DMS53 treated with DMSO at 0.1 percent for 48 hours (cell line): ENCODE measurements around the gene ARID4A.
"Not testable (repeated sequence)": the region's sequence is repeated elsewhere in the genome, so short reads cannot be mapped to it uniquely, and the experiment has no call there.

Source experiments
- DNase-seq: peaks from one replicate; lab custom pipeline; 2025; ENCODE audit not compliant: unreplicated experiment; lab: John Stamatoyannopoulos, UW

Gene ARID4A

DNA sequence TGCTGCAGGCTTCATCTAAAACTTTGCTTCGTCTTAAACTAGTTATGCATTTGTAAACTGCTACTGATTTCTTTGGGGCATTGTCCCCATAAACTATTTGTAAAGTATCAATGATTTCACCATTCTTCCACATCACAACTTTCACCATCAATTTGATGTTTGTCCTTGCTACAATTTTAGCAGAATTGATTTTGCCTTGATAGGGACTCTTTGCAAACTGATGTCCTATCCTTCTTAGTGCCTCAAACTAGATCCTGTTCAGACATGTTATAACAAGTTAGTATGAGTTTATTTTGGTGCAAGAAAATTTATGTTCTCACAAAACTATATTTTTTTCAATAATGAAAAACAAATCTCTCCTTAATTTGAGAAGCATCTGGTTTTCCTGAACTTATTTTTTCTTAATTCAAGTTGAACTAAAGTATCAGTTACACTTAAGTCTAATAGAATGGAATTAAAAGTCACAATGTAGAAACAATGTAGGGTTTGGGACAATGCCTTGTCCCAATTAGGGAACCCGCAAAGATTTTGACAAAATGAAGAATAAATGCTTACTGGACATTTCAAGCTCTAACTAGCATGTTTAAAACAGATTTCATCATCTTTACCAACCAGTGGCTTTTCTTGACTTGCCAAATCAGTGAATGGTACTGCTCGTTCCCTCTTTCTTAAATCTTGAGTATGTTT, 10.1 kb upstream of the ARID4A start:
- no peak for DNase-seq

GRCh38 chr14:58291646-58292045, 6.7 kb upstream of the ARID4A start:
- no peak for DNase-seq

- DNase-seq, result no peak
Measured at GRCh38 chr14:58292187-58292586, 6.2 kb upstream of the ARID4A start.

DNA sequence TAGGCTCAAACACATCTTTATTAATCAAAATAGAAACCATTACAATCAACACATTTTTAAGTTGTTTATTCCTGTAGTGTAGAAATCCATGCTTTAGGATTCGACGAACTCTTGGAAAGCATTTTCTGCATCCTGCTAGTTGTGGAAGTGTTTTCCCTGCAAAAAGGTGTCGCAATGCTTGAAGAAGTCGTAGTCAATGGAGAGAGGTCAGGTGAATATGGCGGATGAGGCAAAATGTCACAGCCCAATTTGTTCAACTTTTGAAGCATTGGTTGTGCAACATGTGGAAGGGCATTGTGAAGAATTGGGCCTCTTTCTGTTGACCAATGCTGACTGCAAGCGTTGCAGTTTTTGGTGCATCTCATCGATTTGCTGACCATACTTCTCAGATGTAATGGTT, 4.2 kb upstream of the ARID4A start:
- DNase-seq, result no peak

DNA sequence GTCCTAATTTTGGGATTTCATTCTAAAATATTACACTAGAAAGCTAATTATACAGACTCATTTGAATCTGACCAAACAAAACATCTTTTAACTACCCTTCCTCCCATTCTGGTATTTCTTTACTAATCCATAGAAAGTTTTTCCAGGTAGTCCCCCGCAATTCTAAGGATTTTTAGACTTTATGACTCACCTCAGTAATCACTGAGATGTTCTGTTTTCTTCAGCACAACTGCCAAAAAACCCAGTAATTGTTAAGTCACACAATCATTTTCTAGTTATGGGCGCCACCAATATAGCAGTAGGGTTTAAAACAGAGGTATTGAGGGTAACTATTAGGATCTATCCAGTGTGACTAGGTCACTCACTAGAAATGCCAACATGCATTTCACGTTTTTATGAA, 1.6 kb upstream of the ARID4A start:
- DNase-seq, result no peak

- DNase-seq, result no peak
Measured at GRCh38 chr14:58297412-58297761, 968 bp upstream of the ARID4A start.

GRCh38 chr14:58297762-58298476, 436 bp upstream of the ARID4A start:
- DNase-seq, result peak; percentile 98

DNA sequence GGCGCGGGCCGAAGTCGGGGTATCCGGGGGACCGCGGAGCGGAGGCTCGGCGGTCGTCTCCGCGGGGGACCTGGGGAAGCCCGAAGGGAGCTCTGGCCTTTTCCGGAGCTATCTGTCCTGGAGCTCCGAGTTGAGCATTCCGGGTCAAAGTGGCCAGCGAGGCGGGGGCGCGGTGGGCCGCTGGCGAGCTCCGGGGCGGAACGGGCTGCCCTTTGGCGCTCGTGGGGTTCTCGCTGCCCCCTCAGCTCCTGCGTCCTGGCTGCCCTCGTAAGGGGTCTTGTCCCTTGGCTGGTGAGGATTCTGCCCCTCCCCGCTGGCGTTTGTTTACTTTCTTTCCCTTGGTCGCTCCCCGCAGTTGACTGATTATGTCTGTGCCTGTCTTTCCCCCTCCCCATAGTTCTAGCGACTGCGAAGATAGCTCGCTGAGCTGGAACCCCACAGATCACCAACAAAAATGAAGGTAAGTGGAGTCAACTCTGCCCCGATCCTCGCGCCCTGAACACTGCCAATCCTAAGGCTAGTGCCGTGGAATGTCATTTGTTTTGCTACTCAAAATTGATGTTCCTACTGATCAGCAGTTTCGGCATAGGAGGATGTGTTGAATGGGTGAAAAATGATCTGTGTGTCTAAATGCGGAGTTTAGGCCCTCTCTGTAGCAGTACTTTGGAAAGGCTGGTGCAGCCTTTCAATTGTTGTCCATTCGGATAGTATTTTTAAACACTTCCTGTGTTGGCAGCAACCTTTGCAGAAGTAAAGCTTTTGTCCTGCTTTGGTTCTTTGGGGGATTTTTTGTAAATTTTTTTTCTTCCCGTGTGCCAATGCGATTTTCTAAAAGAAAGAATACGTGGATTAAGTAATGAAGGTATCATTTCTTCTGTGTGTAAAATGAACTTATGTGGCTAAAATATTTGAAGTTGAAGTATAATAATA, 1.3 kb downstream of the ARID4A start:
- no peak for DNase-seq

DNA sequence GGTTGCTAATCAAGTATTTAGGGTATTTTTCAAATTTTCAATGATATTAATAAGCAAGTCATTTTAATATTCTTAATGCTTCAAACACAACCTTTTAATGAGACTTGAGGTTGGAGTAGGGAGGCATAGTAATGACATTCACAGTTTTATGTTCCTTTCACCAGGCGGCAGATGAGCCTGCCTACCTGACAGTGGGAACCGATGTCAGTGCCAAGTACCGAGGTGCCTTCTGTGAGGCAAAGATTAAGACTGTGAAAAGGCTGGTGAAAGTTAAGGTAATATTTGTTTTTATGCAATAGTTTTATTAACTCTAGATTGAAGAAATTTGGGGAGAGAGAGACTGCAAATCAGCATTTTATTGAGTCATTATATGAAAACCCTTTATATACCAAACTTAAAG, 3.1 kb downstream of the ARID4A start:
- DNase-seq, result no peak

DNA sequence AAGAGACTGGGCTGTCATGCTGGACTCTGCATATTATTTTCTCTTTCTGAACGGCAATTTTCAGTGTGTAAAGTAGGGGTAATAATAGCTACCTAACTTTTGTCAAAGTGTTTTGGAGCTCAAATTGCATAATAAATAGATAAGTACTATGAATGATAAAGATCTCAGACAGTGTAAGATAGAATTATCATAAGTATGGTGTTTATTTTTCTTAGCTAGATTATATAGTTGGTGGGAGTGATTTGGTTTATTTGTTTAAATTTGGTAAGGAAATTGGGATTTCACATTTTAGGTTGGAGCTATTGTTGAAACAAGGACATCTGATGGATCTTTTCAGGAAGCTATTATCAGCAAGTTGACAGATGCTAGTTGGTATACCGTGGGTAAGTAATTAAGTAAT, 7.4 kb downstream of the ARID4A start:
- no peak for DNase-seq

GRCh38 chr14:58307597-58308316, 9.4 kb downstream of the ARID4A start:
- no peak for DNase-seq

DNA sequence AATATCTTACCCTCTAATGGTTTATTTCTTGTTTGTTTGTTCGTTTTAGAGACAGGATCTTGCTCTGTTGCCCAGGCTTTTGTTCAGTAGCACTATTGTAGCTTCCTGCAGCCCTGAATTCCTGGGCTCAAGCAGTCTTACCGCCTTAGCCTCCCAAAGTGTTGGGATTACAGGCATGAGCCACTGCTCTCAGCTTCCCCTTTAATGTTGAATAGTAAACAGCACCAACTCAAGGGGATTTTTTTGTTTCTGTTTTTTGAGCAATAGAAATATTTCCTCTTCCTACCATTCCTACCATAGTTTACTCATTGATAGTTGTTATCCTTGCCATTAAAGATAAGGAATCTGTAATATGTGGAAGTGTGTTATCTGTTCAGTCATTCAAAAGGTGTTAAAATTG, 10.7 kb downstream of the ARID4A start:
- DNase-seq, result no peak

DNA sequence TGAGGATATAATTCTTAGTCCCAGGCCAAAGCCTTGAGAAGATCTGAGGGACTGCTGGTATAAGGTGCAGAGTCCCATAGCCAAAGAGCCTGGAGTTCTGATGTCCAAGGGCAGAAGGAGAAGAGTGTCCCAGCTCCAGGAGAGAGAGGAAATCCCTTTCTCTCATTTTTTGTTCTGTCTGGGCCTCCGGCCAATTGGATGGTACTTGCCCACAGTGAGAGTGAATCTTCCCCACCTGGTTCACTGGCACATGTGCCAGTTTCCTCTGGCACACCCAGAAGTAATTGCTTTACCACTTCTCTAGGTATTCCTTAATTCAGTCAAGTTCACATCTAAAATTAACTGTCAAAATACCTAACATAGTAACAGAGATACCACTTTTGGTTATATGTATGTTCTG, 15.3 kb downstream of the ARID4A start:
- DNase-seq, result no peak

GRCh38 chr14:58315606-58316005, 17.3 kb downstream of the ARID4A start:
- no peak for DNase-seq

GRCh38 chr14:58327019-58327418, 28.7 kb downstream of the ARID4A start:
- DNase-seq, result no peak

DNA sequence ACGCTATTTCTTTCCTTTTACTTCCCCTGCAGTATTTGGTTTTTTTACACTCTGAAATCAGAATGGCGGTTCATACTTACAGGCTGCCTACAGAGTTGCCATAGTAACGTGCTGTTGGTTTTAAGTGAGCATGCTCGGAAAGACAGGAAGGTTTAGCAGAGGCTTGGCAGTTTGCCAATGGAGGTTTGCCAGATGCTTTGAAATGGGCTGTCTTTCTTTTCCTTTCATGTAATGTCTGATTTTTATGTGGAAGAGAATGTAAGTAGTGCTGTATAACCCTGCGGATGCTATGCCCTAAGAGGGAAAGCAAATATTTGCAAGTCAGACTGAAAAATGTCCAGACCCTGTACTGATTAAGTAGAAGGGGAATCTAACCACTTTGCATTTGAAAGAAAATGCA, 32.8 kb downstream of the ARID4A start:
- DNase-seq, result peak; percentile 96

GRCh38 chr14:58332561-58332960, 34.2 kb downstream of the ARID4A start:
- no peak for DNase-seq

- DNase-seq, result not testable (repeated sequence)
Measured at GRCh38 chr14:58339666-58340065, 41.3 kb downstream of the ARID4A start.

DNA sequence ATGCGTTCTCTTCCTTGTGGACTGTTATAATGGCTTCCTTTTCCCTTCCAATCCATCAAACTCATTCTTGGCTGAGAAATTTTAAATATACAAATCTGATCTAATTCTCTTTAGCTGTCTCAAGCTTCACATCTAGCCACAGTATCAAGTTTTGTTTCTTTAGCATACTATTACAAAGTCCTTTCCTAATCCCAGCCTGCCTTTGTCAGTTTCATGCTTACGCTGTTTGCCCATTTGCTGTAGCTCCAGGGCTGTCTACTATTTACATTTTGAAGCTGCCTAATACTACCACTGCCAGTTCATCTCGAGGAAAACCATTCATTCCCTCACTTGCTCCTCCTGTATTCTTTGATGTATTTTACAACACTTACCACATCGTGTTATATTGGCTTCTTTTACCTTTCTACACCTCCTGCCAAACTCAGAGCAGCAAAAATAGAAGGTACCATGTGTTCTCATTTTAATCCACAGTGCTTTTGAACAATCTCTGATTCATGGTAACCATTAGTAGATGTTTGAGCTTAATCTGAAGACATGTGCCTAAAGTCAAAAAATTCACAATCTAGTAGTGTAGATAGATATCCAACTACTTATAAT, 42.9 kb downstream of the ARID4A start:
- DNase-seq, result no peak

- DNase-seq, result not testable (repeated sequence)
Measured at GRCh38 chr14:58343535-58343934, 45.2 kb downstream of the ARID4A start.
